GM19035 (cell line): ENCODE data around the gene MYPN.
A peak's percentile ranks its signal among the peaks of the same experiment; 100 is the strongest.
"Not testable (repeated sequence)": the region's sequence is repeated elsewhere in the genome, so short reads cannot be mapped to it uniquely, and the experiment has no call there.

Source experiments
- ATAC-seq: cut with Tn5 transposase; IDR thresholded peaks from one replicate; pipeline ENCODE4 v1.9.1; 2021; ENCODE audit not compliant: unreplicated experiment

Gene MYPN, protein sequence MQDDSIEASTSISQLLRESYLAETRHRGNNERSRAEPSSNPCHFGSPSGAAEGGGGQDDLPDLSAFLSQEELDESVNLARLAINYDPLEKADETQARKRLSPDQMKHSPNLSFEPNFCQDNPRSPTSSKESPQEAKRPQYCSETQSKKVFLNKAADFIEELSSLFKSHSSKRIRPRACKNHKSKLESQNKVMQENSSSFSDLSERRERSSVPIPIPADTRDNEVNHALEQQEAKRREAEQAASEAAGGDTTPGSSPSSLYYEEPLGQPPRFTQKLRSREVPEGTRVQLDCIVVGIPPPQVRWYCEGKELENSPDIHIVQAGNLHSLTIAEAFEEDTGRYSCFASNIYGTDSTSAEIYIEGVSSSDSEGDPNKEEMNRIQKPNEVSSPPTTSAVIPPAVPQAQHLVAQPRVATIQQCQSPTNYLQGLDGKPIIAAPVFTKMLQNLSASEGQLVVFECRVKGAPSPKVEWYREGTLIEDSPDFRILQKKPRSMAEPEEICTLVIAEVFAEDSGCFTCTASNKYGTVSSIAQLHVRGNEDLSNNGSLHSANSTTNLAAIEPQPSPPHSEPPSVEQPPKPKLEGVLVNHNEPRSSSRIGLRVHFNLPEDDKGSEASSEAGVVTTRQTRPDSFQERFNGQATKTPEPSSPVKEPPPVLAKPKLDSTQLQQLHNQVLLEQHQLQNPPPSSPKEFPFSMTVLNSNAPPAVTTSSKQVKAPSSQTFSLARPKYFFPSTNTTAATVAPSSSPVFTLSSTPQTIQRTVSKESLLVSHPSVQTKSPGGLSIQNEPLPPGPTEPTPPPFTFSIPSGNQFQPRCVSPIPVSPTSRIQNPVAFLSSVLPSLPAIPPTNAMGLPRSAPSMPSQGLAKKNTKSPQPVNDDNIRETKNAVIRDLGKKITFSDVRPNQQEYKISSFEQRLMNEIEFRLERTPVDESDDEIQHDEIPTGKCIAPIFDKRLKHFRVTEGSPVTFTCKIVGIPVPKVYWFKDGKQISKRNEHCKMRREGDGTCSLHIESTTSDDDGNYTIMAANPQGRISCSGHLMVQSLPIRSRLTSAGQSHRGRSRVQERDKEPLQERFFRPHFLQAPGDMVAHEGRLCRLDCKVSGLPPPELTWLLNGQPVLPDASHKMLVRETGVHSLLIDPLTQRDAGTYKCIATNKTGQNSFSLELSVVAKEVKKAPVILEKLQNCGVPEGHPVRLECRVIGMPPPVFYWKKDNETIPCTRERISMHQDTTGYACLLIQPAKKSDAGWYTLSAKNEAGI (N-terminal part only)

DNA sequence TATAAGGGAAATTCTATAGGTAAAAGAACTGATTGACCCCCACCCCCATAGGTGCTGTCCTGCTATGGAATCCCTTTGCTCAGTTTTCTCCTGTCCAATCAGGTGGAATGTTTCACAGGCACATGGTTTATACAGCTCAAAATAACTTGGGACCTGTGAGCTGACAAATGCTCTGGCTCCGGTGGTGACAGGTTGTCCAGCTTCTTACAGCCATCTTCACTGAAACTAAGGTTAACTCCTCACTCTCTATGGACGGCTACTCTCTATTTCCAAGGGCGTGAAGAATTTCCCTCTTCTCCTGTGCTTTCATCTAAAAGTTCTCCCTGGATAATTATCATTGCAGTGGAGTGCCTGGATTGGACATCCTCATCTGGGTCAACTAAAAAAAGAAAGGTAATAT, at the start of gene MYPN:
MYPN (plus strand) TSS at position 158 of the 400 bp plus-strand sequence. CDS start 11,951 bp downstream, outside the sequence.
- ATAC-seq = no peak

DNA sequence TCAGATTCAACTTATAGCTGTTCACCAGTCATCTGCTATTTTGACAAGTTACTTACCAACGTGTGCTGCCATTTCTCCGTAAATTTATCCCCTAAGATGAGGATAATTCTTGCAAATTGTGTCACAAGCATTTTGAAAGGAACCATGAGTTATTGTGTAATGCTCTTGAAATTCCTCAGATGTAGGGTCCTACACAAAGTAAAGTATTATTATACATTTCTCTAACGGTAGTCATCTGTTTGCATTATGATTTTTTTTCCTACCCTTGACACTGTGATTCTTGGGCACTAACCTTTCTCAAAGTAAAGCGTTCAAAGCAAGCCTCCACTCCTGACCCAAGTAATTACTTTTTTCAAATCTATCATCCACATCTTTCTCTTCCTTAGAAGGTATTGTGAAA, 42.3 kb upstream of the MYPN start:
- no peak for ATAC-seq

GRCh38 chr10:68067508-68067907, 41.8 kb upstream of the MYPN start:
- no peak for ATAC-seq

GRCh38 chr10:68073631-68074030, 35.7 kb upstream of the MYPN start:
- ATAC-seq = no peak

GRCh38 chr10:68074031-68074774, 35.1 kb upstream of the MYPN start:
- ATAC-seq = peak; percentile 33

DNA sequence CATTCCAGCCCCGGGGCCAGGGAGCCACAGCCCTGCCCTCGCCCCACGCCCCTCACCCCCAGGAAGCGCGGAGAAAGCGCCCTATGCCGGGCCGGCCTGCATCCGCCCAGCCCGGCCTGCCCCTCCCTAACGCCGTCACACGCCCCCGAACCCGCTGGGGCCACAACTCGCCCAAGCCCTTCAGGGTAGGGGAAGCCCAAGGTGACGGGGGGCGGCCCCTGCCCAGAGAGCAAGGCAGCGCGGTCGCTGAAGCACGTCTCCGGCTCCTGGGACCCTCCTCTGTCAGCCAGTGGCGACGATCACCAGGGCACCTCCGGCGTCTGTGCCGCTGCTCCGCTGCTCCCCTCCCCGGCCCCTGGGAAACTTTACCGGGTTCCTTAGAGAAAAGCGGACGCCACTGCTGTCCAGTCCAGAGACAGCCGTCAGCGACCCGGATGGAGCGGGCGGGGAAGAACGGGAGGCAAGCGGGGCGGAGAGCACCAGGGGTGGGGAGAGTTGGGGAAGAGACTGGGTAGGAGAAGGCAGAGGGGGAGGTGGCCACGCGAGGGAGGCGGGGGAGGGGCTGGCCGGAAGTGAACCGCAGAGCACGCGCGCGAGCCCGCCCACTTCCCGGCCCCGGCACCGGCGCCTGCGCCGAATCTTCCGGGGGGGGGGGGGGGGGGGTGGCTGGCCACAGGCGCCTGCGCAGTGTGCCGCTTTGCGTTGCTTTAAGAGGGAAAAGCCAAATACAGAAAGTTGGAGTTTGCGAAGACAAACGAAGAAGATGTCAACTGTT, 34.3 kb upstream of the MYPN start, which contains the start of gene HERC4:
HERC4 (minus strand) TSS at position 509 of the 775 bp plus-strand sequence. CDS start 2,175 bp downstream, outside the sequence.
- ATAC-seq = peak; percentile 89

DNA sequence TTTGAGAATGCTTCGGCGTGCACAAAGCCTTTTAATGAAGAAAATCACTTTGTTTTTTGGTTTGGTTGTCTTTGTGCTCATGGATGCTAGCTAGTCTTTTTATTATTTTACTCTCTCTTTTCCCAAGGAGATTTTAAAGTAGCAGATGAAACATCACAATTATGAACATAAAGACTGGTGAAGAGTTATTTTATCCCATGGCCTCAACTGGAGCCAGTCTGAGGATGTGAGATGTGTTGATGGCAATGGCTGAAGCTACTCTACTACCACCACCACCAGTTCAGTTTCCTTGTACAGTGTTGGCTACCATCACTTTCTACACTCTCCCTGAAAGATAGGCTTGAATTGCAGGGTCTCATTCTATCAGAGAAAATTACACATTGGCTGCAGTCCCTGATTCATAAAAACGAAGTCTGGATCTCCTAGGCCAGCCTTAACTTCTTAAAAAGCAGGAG, 33.7 kb upstream of the MYPN start:
- no peak for ATAC-seq

GRCh38 chr10:68076081-68076480, 33.2 kb upstream of the MYPN start:
- ATAC-seq = not testable (repeated sequence)

- no peak for ATAC-seq
Observed at GRCh38 chr10:68077026-68077425, 32.3 kb upstream of the MYPN start.

DNA sequence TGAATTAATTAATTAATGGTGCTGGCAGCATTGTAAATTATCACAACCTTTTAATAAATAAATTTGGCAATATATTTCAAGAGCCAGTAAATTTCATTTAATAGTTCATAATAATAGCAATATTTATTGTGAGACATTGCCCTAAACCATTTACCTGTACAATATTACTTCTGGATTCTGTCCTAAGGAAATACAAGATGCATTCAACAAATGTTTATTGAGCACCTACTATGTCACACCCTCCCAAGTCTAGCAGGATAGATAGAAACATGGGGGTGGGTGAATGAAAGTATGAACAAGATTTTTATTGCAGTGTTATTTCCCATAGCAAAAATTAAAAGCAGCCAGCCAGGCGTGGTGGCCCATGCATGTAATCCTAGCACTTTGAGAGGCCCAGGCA, 29.9 kb upstream of the MYPN start:
- ATAC-seq = no peak

DNA sequence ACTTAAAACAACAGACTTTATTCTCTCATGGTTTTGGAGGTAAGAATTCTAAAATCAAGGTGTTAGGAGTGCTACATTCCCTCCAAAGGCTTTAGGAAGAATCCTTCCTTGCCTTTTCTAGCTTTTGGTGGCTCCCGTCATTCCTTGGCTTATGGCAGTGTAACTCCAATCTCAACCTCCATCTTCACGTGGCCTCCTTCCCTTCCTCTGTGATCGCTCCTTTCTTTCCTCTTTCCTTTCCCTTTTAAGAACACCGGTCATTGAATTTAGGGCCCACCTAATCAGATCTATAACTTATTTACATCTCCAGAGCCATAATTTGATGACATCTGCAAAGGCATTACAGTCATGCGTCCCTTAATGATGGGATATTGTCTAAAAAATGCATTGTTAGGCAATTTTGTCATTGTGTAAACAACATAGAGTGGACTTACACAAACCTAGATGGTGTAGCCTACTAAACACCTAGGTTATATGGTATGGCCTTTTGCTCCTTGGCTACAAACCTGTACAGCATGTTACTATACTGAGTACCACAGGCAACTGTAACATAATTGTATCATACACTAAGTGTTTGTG, 28.3 kb upstream of the MYPN start:
- ATAC-seq = no peak

DNA sequence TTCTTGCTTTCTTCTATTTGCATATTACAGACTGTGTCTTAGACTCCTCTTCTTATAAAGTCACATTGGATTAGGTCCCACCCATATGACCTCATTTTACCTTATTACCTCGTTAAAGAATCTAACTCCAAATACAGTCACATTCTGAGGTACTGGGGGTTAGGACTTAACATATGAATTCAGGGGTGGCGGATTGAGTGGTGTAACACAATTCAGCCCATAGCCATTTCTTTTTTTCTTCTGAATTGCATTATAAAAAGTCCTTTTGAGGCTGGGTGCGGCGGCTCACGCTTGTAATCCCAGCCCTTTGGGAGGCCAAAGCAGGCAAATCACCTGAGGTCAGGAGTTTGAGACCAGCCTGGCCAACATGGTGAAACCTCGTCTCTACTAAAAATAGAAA, 27.4 kb upstream of the MYPN start:
- ATAC-seq = no peak

GRCh38 chr10:68082872-68083271, 26.4 kb upstream of the MYPN start:
- no peak for ATAC-seq

DNA sequence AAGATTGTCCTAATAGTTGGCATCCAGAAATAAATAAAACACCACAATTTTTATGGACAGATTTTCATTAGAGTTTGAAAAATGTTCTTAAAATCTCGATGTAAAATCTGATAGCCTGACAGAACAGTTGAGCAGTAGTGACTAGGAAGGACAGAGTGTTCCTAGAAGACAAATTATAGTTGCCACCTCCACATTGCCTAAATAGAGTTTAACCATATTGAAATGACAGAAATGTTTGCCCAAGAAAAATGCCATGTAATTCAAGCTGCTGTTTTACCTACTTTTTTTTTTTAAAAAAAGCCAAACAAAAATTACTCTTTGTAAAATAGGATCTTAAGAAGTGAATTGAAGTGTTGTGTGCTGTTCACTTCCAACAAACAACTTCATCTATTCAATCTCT, 25.3 kb upstream of the MYPN start:
- no peak for ATAC-seq

GRCh38 chr10:68084469-68084868, 24.8 kb upstream of the MYPN start:
- ATAC-seq = no peak

- ATAC-seq = no peak
Observed at GRCh38 chr10:68086011-68086410, 23.3 kb upstream of the MYPN start.

DNA sequence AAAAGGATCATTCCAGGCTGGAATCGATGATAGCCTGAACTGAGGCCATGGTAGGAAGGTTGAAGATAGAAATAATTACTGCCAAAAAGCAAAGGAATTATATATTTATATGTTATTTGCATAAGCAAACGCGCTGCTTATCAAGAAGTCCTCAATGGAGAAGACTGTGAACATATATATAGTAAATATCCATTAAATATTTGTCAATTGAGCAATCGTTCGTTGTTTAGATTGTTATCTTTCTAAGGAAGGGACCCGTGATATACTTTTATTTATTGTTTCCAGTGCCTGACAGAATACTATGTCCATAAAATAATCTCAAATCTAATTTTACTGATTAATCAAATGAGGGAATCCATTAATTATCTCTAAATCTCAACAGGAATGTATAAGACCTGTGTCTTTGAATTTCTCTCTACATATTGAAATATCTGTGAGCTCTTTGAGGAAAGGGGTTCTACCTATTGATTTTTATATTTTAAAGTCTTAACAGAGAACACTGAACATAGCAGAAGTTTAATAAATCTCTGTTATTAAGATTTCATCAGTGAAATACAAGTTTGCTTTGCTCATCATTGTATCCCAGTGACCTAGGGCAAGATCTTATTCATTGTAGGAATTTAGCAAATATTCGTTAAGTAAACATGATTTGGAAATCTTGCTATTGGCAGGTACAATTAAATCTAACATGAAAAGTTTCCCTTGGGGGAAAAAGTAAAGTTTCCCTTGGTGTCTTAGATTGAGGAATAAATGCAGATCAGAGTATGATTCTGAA, 22.2 kb upstream of the MYPN start:
- no peak for ATAC-seq

DNA sequence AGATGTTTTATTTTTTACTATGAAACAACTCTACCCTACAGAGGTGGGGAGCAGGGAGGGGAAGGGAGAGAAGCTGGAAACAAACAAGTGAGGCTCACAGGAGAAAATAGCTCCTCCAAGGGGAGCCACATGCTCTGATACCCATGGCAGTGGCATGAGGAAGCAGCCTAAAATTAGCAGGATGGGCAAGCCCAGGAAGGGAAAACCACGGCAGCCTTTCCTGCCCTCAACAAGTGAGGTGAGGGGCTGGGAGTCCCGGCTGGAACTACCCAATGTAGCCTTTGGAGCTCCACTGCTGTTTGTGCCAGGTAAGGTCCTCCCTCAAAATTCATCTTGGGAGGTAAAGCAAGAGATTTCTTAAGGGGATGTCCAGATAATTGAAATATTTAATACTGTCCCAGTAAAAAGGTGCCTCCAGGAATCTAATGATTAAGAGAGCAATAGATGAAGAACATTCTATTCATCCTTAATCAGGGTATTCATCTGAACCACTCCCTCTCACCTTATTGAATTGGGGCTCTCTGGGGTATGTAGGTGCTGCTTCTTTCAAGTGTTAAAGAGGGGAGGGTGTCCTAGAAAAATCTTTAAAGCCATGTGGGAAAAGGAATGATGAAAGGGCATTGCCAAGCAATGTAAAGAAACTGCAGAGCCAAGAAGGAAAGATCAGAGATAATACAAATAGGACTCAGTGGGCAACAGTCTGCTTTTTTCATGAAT, 21.4 kb upstream of the MYPN start:
- ATAC-seq = no peak
